NCI-H345 treated with DMSO at 0.1 percent for 48 hours (cell line): ENCODE data around the gene HMX1.

Experiments used
- DNase-seq: peaks from one replicate; lab custom pipeline; 2025; ENCODE audit not compliant: unreplicated experiment; lab: John Stamatoyannopoulos, UW

The HMX1 gene

DNA sequence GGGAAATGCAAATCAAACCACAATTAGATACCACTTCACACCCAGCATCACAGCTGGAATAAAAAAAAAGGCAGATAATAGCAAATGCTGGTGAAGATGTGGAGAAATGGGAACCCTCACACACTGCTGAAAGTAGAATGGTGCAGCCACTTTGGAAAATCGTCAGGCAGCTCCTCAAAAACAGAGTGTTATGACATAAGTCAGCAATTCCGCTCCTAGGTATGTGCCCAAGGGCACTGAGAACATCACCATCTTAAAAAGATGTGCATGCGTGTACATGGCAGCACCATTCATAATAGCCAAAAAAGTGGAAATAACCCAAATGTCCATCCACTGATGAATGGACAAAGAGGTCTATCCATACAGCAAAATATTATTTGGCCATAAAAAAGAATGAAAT lies 28.0 kb downstream of the HMX1 start:
- no peak for DNase-seq

DNA sequence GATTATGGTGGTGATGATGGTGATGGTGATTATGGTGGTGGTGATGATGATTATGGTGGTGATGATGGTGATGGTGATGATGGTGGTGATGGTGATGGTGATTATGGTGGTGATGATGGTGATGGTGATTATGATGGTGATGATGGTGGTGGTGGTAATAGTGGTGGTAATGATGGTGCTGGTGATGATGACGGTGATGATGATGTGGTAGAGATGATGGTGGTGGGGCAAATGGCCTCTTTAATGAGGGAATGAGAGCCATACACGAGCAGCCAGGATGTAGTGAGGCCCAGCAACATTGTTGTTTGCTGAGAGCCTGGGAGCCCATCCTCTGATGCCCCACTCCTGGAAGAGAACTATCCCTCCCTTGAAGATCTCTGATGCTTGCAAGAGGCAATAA lies 29.0 kb downstream of the HMX1 start:
- no peak for DNase-seq

DNA sequence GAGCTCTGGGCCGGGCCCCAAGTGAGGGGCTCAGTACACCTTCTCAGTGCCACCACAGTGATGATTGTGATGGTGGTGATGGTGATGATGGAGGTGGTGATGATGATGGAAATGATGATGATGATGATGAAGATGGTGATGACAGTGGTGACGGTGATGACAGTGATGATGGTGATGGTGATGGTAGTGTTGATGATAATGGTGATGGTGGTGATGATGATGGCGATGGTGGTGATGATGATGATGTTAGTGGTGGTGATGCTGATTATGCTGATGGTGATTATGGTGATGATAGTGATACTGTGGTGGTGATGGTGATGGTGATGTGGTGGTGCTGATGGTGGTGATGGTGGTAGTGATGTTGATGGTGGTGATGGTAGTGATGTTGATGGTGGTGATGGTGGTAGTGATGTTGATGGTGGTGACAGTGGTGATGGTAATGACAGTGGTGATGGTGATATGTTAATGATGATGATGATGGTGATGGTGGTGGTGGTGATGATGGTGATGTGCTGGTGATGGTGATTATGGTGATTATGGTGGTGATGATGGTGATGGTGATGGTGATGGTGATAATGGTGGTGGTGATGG lies 29.9 kb downstream of the HMX1 start:
- no peak for DNase-seq

DNA sequence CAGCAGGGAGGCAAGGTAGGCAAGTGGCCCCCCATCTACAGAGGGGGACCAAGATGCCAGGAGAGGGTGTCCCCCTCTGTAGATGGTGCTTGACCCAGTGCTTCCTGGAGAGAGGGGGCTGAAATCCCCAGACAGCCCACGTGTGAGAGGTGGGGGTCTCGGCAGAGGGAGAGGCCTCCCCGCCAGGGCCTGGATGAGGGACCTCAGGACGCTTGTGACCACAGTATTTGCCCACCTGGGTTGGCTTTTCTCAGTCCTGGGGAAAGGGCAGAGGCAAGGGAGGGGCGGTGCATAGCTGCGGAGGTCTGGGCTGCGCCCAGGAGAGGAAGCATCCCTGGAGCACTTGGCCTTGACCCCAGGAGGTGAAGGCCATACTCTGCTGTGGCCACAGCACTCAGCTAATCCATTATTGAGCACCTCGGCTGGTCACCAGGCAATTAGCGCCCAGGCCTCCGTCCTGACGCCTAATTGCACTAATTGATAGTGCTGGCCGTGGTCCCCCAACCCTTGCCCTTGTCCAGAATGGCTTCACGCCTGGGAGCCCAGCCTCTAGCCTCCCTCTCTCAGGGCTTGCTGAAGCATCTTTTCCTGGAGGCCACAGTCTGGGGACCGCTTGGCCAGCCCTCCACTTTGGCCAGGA lies 30.7 kb downstream of the HMX1 start:
- DNase-seq = no peak

DNA sequence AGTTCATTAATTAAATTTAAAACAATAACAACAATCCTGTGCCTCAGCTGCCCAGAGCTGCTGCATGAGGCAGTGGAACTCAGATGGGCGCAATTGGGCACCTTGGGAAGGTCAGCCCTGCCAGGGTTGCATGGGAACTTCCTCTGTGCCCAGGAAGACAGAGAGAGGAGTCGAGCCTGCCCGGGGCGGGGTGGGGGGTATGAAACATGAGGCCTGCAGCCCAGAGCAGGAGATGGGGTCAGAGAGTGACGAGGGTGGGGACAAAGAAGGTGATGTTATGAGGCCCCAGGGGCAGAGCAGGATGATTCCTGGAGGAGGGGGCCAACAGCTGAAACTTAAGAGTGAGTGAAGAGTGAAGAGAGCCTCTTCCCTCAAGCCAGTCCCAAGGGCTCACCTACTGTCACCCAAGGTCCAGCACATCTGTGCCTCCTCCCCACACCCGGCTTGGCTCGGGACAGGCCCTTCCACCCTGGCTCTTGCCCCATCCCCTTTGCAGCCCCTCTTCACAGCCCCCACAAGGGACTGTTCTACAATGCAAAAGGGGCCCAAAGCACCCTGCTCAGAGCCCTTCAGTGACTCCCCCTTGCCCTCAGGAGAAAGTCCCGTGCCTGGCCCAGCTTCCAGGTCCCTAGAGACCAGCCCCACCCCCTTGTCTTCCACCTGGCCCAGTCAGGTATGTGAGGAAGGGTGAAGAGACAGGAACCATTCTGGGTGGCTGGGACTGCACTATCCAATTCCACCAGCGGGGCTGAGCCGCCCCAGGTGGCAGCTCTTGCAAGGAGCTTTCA lies 31.4 kb downstream of the HMX1 start:
- DNase-seq = no peak

DNA sequence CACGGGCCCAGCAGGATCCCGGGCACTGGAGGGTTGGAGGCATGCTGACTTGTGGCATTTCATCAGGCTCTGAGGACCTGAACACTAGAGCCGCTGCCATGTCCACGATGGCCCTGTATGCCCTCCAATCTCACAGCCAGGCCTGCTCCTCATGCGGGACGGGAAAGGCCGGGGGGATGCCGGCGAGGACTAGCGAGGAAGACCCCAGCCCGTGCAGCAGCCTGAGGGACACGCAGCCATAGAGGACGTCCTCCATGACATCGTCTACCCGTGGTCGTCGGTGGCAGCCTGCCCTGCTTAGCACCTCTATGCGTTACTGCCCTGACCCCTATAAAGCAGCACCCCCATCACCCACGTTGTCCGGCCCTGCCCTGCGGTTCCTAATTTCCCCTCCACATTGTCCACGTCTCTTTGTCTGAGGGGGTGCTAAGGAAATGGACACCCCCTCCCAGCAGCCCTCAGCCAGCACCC lies 32.6 kb downstream of the HMX1 start:
- DNase-seq = no peak

DNA sequence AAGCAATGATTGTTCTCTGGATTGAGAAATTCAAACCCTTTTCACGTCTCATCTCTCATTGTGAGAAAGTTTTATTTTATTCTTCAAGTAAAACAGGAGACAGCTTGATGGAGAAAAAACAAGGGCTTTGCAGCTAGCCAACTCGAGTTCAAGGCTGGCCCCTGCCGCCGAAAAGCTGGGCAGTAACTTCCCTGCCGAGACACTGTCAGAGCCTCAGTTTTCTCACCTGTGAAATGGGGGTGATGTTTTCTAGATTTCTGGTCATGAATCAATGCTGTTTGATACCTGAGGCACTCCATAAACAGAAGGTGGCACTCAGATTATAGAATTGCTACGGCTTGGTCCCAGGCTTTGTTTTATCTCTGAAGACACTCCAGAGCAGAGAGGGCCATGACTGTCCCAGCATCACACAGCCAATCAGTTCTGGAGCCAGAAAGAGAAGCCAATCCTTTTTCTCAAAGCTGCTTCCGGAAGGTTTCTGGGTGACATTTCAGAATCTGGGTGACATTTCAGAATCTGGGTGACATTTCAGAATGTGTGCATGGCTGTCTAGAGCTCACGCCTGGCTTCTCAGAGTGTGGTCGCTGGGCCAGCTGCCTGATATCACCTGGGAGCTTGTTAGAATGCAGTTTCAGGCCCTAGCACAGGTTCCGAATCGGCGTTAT lies 33.2 kb downstream of the HMX1 start:
- DNase-seq = no peak

DNA sequence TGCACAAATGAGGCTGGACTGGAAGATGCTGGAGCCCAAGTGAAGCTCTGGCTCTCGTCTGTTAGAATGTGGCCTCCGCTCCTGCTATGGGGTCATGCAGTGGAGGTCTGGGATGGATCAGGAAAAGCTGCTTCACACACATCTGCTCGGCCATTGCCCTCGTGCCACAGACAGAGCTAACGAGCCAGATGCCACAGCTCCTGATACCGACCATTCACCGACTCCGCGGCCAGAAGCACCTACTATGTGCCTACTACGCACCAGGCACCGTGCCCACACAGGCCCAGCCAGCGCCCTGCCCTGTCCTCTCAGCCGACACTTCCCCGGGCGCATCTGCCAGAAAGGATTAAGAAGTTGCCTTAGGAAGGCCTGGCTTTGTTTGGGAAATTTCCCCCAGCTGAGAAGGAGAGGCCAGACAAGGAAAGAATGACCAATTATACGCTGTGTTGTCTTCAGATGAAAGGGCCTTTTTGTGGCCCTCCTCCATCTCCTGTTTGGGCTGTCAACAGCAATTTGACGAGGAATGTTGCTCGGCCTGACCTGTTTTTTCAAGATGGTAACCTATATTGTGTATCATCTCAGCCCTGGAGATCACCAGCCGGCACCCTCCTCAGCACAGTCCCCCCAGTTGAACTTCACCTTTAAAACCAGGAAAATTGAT lies 34.3 kb downstream of the HMX1 start:
- DNase-seq = no peak

DNA sequence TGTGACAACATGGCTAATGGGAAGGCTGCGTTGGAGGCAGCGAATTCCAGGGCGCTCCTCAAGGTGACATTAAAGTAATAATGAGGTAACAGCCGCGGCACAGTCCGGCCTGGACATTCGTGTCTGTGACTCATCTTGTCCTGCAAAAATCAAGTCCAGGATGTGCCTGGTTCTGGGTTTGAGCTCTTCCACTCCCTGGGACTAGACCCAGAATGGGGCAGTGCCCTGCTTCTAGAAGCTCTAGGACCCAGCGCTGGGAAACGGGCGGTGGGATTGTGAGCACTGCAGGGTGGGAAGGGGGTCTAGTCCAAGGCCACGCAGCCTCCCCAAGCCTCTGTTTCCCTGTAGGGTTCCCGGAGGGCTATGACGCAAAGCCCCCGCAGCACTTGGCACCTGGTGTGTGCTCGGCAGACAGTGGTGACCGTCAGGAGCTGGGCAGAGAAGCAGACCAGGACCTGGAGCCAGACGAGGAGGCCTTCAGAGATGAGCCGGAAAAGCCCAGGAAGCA lies 34.9 kb downstream of the HMX1 start:
- DNase-seq = no peak

DNA sequence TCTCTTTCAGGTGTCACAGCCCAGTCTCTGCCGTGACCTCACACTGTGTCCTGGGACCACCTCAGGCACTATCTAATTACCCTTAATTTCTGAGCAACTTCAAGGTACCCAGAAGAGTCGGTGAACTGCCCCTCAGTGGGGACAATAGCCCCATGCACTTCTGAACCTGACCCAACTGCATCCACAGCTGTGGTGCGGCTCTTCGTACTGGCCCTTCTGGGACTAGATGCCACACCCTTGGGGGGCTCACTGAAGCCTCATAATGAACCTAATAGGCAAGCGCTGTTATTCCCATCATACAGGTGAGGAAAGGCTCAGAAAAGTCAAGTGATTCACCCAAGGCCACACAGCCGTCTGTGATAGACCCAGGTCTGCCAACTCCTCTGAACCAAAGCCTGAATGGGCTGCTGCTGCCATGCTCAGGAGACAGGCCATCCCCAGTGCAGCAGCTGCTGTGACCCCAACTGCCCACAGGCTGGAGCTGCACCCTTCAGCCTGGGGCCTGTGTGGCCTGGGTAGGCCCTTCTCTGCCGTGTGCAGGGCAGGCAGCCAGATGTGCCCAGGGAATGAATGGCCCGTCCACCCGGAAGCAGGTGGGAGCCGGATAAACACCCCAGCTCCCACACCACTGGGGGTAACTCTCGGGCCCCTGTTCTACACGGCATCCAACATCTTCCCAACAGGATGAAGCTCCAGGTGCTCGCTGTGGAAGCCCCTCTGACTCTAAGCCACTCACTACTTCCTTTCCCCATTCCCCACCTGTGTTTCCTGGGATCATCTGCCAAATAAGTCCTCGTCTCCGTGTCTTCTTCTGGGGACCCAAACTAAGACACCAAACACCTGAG lies 35.9 kb downstream of the HMX1 start:
- DNase-seq = no peak

DNA sequence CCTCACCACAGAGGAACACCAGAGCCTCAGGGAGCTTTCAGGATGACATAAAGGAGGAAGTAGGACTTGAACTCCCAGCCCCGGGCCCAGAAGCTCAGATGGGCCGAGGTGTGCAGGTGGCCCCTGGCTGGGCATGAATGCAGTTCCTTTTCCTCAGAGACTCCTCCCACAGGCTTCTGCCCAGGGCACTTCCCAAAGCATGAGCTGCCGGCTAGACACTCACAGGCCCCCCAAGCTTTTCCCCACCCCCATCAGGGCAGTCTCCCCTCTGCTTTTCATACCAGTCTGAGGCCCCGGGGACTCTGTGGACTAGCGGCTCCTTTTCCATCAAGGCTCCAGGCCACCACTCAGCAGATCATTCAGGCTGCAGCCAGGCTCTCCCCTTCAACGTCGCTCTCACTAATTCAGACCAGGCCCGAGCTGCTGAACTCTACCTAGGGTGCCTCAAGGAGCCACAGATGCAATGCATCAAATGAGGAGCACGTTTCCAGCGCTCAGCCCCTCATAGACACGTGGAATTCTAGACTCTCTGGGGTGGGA lies 36.9 kb downstream of the HMX1 start:
- no peak for DNase-seq

DNA sequence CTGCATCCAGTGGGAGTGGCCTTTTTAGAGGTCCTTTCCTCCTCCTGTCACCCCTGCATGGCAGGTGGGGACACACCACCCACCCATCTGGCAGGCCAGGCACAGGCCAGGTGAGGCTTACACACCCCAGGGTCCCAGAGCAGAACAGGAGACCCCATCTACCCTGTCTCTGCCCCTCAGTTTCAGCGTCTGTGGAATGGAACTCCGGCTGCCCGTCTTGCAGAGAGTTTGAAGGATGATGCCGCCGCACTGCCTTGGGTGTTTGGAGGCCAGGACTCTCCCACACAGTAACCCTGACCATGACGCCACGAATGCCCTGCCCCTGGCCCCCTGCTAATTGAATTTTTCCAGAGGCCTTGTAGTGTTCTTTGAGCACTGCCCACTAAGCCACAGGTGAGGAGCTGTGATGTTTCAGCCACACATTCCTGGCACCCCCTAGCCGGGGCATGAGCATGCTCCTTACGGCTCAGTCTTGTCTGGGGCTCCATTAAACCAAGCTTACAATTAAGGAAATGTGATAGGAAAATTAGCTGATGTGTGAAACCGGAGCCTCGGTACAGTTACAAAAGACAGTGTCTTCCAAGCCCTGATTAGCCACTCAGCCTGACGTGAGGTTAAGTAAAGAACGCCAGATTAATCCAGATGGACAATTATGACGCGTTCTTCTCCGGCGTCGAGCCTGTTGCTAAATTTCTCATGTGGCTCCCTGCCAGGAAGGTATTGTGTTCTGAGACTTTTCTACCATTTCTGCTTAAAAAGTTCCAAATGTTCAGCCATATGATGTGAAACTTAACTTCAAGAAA lies 39.3 kb downstream of the HMX1 start:
- no peak for DNase-seq

DNA sequence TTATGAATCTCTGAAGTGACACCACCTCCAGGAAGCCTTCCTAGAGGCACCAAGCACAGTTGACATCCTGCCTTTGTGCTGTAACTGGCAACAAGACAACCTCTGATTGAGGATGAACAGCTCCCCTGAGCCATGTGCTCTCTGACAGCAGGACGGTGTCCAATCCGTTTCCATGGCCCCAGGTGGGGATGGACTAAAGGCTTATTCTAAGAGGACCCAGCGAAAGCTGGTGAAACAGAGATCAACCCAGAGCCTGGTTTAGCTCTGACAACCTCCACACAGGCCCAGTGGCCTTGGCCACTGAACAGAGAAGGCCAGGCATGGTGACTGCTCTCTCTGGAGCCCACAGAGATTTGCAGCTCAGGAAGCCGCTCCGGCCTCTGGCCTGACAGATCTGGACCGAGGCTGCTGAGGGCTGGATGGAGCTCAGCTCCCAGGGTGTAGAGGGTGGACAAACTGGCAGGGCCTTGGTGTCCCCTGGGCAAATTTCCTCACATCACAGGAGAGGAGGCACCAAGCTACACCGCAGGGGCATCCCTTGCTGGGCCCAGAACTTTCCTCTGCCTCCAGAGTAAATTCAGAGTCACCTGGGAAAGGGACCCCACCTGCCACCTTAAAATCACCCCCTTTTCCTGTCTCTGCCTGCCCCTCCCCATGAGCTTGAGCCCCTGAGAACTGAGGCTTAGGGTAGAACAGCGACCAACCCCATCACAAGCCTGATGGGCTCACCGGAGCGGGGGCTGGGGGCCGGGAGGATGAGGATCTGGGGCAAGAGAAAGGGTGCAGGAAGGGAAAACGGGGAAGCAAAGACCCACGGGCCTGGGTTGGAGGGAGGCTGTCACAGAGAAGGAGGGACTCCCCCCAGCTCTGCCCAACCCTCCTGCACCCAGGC lies 40.2 kb downstream of the HMX1 start:
- no peak for DNase-seq

DNA sequence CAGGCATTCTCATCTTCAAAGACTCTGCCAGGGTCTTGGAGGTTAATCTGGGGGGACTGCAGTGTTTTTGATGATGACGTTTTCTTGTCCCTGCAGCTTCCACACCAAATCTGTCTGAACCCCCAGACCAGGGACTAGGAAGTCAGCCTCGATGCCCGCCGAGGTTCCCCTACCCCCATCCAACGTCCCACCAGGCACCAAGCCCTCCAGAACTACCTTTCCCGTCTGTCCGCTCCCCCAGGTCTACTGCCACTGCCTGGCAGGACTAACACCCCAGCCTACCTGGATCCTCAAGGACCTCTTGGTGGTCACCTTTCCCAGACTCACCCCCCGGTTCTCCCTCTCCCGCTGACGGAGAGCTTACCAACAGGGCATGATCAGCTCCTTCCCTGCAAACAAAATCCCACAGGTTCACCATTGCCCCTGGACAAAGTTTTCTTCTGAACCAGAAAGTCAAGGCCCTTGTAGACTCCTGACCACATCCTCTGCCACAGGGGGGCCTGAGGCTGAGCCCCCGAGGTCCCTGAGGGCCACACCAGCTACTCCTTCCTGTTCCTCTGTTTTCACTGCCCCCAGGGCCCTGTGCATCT lies 40.9 kb downstream of the HMX1 start:
- no peak for DNase-seq

DNA sequence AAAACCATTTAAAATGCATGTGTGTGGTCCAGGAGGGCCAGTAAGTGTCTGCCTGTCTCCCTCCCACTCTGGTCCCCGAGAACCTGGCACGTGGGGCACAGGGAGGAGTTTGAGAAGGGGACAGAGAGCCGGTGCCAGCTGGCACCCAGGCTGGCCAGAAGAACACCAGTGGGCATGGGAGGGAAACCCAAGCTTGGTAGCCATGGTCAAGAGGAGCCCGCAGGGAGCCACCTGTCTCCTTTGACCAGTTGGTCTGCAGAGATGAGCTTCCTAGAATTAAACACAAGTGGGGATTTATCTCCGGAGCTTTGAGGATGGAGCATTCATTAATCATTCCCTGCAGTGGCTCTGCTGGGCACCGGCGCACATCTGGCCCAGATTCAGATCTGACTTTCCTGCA lies 41.6 kb downstream of the HMX1 start:
- DNase-seq = no peak

DNA sequence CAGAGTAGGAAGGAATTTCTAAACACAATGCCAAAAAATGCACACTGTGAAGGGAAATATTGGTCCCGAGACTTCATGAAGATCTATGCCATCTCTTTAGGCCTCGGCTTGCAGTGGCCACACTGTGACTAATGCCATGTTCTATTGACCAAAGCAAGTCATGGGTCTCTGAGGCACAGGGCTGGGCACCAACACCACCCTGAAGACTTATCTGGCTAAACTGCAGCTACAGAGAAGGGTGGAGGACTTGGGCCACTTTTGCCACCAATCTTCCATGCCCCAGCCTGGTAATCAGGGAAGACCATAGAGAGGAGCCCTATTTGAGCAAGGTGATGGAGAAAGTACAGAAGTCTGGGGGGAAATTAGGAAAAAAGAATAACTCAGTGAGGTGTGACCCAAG lies 42.1 kb downstream of the HMX1 start:
- no peak for DNase-seq

DNA sequence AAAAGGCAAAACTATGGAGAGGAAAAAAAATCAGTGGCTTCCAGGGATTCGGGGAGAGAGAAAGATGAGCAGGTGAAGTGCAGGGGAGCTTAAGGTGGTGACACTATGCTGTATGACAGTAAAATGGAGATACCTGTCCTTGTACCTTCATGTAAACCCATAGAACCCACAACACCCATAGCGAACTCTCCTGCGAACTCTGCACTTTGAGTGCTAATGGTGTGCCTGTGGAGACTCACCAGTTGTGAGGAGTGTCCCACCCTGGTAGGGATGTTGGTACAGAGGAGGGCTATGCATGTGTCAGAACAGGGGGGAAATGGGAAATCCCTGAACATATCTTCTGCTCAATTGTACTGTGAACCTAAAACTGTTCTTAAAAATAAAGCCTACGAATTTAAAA lies 42.8 kb downstream of the HMX1 start:
- DNase-seq = no peak
